Cortex of kidney (tissue), 1 donor: ENCODE measurements around the gene TTC1.
"Not testable (repeated sequence)": the region's sequence is repeated elsewhere in the genome, so short reads cannot be mapped to it uniquely, and the experiment has no call there.

Source experiments
- DNase-seq: peaks from one replicate; lab custom pipeline; 2025; lab: John Stamatoyannopoulos, UW

Gene TTC1, protein sequence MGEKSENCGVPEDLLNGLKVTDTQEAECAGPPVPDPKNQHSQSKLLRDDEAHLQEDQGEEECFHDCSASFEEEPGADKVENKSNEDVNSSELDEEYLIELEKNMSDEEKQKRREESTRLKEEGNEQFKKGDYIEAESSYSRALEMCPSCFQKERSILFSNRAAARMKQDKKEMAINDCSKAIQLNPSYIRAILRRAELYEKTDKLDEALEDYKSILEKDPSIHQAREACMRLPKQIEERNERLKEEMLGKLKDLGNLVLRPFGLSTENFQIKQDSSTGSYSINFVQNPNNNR

DNA sequence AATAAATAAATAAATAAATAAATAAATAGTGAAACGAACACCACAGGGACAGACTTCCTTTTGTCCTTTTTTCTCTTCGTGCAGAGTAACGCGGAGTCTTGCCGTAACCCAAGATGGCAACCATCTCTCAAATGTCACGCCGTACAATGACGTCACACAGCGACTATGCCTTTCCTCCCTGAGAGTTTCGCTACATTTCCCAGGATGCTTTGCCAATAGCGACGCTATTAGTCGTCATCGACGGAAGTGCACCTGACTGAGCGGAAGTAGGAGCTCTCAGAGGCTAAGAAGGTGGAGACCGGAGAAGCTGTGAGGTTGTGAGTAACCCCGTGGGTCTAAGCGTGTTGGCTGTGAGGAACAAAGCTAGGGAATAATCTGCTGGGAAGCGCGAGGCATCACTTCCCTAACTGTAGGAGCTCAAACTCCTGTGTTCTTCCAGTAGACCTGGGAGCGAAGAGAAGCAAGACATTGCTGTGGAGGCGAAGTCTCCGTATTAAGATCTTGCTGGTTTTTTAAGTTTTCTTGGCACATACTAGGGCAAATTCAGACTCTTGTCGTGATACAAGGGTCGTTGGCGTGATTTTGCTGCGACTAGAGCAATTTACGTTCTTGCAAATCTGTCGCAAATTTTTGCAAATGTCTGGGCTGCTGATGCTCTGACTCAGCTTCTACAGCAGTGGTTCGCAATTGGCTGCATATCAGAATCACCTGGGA is at the start of gene TTC1:
TTC1 (plus strand) TSS at position 263 of the 714 bp plus-strand sequence. CDS start 1,390 bp downstream, outside the sequence.
- DNase-seq: peak; percentile 7

DNA sequence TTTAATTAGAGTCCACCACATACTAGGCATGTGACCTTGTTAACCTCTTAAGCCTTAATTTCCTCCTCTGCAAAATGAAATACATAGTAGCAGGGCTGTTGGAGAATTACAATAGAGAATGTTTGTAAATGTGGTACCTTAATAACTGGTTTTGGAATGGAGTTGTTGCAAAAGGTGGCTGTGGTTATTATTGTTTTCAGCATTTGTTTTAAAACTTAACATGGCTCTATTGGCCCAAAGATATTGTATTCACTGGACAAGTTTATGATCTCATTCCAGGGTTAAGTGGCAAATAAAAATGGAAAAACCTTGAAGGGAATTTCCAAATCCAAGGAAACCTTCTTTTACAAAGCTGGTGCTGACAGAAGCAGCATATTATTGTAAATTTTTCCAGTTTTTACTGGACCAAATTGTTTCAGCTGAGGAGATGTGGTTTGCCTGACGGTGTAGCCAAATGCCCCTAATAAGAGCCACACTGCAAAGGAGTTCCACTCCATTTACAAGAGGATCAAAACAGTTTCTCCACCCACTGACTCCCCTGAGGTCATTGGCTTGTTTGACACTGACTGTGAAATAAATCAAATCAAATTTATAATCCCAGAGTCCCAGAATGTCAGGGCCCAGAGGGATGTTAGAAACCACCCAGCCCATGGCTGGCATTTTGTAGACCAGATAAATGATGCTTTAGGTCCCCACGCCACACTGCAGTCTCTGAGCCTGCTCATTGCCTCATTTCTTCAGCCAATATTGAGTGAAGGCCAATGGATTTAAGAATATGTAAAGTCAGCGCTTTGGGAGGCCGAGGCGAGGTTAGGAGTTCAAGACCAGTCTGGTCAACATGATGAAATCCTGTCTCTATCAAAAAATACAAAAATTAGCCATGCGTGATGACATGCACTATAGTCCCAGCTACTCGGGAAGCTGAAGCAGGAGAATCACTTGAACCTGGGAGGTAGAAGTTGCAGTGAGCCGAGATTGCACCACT is 47.5 kb upstream of the TTC1 start:
- no peak for DNase-seq

DNA sequence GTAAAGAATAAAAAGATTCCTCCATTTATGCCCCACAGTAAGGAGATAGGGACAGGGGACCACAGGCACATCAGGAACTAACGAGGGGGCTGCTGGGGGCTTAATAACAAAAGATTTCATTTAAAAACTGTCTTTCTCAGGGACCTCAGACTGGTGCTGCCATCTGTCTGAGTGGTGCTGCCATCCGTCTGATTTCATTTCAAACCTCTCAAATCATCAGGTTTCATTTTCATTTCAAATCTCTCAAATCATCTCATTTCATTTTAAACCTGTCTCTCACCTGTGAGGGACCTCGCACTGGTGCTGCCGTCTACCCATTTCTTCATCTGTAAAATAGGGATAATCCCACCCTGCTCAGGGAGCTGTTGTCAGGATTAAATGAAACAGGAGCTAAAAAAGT is 46.7 kb upstream of the TTC1 start:
- DNase-seq: no peak

DNA sequence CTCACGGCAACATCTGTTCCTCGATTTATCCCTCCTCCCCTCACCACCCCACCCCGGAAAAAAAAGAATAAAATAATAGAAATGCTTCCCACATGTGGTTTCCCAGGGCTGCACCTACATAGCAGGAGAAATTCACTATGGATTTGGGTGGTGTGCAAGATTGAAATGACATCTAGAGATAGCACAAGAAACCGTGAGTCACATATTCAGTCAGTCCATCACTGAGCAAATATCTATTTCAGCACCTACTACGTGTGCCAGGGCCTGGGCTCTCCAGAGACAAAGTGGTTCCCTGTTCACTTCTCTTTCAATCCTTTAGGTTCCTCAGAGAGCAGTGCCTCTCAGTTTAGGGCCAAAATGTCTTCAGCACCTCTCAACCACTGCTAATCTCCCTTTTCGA is 45.0 kb upstream of the TTC1 start:
- DNase-seq: no peak

DNA sequence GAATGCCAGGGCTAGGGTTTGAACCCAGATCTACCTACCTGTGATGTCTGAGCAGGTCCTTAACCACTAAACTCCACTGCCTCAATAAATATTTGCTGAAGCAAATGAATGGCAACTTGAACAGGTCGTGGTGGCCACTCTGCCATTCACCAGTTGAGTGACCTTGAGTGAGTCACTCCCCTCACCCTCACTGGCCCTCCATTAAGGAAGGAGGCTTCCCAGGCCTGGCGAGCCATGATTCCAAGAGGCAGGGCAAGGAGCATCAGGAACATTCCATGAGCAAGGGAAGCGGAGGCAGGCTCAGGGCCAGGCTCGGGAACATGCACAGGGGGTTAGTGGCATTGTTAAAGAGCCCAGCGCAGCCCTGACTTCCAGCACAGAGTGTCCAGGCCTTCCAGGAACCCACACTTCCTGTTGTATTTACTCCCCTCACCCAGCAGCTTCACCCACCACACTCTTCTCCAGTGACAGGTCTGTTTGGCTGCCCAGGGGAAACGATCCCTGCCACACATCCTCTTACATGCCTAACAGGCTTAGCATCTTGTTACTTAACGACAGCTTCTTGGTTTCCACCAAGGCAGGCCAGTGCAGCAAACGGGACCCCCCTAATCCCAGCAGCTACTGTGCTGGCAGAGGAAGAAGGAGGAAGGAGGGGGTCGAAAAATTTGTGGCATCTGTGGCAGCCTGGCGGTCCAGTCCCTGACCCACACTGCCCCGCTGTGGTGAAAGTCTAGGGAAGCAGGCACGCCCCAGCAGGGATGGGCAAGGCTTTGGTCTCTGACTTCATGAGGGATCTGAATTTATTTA is 43.7 kb upstream of the TTC1 start:
- no peak for DNase-seq

DNA sequence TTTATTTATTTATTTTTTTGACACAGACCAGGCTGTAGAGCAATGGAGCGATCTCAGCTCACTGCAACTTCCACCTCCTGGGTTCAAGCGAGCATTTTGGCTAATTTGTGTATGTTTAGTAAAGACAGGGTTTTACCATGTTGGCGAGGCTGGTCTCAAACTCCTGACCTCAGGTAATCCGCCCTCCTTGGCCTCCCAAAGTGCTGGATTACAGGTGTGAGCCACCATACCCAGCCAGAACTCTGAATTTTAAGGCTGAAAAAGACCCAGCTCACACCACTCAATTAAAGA is 43.2 kb upstream of the TTC1 start:
- DNase-seq: not testable (repeated sequence)

DNA sequence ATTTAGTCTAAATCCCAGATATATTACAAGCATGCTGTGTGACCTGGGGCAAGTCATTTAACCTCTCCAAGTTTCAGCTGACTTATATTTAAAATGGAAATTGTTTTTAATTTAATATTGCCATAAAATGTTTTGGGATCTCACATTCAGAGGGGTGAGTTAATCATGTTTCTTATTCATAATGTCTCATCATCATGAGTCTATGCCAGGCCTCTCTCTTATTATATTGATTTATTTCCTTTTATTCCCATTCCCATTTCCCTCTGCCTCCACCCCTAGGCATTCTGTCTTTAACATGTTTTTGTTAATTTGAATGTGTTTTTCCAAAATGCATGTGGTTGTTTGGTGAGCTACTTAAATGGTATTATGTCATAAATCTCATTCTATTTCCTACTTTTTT is 39.0 kb upstream of the TTC1 start:
- DNase-seq: no peak

DNA sequence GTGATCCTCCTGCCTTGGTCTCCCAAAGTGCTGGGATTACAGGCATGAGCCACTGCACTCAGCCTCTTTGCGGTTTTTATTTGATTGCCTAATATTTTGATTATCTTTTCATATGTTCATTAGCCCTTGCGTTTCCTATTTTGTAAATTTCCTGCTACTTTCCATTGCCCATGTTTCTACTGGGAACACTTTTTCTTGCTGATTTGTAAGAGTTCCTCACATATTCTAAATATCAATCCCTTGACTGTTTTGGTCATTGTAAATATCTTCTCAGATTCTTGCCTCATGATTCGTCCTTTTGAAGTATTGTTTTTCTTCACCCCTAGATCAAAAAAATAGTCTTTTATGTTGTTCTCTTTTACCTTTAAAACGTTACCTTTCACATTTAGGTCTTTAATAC is 37.9 kb upstream of the TTC1 start:
- DNase-seq: no peak

DNA sequence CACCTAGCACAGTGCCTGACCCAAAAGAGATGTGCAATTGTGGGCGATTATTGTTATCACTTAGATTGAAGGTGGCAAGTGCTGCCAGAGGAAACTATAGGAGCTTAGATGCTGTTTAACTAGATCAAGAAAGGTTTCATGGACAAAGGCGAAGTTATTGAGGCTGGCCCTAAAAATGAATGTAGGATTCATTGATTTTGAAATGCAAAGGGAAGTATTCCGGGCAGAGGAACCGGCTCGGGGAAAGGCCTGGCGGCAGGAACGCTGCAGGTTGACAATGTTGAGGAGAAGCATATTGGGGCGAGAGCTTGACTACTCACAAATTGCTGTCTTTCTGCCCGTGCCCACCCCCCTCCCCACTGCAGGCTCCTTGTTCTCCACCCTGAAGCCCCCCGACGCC is 37.4 kb upstream of the TTC1 start:
- DNase-seq: no peak

DNA sequence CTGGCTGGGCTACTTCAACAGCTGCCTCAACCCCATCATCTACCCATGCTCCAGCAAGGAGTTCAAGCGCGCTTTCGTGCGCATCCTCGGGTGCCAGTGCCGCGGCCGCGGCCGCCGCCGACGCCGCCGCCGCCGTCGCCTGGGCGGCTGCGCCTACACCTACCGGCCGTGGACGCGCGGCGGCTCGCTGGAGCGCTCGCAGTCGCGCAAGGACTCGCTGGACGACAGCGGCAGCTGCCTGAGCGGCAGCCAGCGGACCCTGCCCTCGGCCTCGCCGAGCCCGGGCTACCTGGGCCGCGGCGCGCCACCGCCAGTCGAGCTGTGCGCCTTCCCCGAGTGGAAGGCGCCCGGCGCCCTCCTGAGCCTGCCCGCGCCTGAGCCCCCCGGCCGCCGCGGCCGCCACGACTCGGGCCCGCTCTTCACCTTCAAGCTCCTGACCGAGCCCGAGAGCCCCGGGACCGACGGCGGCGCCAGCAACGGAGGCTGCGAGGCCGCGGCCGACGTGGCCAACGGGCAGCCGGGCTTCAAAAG is 36.9 kb upstream of the TTC1 start:
- no peak for DNase-seq

DNA sequence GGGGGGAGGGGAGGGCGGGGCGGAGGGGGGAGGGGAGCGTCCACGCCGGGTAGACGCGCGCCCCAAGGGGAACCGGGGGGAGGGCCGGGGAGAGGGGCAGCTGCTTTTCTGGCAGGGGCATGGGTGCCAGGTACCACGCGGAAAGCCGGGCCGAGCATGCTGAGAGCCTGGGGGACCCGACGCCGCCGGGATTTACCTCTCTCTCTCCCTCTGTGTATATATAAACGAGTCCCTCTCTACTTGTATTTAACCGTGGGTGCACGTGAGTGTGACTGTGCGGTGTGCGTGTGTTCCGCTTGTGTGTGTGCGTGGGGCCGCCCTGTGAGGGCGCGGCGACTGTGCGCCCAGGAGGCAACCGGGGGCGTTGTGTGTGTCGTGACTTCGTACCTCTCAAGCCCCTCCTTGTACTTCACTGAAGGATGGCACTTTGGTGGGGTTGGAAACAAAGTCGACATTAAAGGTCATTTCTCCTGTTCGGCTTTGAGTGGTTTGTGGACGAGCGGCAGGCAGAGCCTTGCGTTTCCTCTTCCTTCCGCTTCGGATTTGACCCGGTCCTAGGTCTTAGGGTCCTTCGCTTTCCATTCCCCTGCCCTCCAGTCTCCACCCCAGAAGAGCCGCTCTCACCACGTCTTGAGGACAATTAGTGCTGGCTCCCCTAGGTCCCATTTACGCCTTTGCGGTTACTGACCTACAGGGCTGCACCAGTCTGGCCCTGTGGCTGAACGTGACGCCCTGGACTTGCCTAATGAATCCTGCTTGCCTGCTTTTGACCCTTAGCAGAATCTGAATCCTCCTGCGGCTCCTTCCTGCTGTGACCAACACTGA is 36.2 kb upstream of the TTC1 start:
- no peak for DNase-seq

DNA sequence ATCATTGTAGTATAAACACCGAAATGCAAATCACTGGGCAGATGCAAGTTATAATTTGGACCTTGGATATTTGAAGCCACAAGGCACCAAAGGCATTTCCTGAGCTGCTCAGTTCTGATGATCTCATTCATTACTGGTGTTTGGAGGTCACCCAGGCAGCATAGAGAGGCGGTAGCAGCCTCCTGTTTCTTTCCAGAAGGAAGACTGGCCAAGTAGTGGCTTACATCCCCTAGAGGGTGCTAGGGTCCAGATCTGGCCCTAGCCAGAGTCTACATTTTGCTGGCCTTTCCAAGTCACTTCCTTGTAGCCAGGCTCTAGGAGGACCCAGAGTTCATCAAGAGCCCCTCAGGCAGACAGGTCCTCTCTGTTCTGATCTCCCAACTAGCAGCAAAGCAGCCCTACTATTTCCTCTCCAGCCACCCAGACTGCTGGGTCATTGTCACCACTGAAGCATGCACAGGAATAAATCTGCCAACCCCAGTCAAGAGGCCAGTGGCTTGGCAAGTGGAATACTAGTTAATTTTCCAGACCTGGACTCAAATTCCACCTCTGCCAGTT is 33.4 kb upstream of the TTC1 start:
- DNase-seq: no peak

DNA sequence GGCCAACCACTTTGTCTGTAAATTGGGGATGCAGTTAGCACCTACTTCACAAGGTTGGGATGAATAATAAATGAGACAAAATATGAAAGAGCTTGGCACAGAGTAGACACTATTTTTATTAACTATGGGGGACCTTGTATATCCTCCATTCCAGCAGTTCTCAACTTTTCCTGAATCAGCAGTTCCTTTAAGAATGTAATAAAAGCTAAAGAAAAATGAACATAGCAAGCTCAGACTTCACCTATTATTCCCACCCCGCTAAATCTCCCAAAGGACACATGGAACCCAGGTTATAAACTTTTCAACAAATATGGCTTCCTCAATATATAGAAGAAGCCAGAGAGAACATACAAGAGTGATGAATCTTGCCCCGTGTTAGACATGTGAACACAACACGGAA is 32.0 kb upstream of the TTC1 start:
- no peak for DNase-seq

DNA sequence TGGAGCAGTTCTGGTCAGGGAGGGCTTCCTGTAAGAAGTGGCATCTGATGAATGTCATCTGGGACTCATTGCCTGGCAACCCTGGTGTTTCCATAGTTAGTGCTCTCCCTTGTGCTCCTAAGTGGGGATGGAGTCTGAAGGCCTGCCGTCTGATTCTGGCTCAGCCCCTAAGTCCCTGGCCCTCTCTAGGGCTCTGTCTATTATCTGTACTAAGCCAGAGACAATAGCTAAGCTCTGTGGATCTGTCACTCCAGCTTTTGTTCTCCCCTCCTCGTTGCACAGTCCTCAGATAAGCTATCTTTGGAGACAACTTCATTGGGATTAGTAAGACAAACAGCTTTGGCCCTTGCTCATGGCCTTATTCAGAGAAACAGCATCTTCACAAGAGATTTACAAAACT is 30.6 kb upstream of the TTC1 start:
- DNase-seq: no peak

DNA sequence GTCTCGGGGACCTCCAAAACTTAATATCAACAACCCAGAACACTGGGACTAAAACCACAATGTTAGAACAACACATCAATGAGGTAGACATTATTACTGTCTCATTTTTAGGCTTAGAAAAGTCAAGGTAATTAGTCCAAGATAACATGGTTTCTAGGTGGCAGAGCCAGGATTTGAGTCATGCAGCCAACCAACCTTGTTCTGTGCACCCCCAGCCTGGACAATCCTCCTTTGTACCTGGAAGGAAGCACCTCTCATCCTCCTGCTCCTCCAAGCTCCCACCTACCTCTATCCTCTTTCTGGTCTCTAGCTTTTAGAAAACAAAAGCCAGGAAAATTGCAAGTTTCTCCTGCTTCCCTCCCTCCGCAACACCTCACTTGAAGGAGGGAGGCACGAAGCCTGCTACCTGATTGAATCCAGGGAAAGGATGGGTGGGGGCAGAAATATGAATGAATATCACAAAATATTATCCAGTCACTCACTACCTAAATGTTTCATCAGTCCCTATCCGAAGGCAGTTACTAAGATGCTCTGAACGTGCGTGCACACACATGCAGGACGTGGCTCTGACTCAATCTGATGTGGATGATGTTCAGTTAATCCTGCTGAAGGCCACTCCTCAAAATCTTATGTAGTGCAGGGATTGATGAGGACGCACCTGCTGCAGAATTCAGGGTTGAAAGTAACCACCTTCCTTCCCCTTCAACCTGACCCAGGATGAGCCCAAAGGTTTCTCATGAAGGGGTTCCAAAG is 26.3 kb upstream of the TTC1 start:
- no peak for DNase-seq

DNA sequence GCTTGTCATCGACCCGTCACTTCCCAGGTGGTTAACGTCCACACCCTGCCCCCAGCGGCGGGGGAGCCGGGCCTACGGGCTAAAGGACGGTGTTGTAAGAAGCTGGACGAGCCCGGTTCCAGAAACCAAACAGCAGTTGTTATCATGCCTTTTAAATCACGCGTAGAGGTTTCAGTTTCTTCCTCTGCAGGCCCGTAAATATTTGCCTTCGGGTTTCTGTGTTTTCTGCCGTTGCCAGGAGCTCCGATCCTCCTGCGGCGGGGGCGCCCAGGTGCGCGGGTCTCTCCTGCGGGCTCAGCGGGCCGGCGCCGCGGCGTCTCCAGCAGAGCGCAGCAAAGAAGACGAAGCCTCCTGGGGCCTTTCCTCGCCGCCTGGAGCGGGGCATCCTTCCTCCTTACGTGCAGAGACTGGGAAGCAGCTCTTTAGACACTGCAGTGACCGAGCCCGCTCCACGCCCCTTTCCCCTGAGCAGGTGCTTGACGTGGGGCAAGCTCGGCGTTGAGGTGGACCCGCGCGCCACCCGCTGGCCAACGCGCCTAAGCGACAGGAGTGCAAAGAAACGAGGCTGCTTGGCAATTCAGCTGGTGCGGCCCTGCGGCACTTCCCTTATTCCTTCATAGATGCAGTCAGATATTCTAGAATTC is 21.8 kb upstream of the TTC1 start:
- no peak for DNase-seq

DNA sequence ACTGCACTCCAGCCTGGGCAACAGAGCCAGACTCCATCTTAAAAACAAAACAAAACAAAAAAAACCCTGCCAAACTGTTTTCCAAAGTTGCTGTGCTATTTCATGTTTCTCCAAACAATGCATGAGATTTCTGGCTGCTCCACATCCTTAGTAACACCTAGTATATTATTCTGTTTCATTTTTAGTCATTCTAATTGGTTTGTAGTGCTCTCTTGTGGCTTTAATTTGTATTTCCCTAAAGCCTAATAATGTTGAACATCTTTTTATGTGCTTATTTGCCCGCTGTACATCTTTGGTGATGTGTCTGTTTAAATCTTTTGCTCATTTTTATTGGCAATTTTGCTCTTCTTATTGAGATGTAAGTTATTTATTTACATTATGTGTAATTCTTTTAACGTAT is 18.4 kb upstream of the TTC1 start:
- DNase-seq: no peak

DNA sequence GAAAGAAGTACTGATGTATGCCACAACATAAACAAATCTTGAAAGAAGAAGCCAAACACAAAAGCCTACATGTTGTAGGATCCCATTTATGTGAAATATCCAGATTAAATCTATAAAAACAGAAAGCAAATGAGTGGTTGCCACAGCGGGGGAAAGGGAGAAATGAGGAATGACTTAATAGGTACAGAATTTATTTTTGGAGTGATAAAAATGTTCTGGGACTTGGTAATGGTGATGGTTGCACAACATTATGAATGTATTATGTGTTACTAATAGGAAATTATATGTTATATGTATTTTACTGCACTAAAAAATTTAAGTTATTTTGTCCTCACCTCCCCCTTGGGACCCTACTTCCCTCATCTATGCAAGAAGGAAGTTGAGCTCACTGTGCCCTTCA is 16.4 kb upstream of the TTC1 start:
- DNase-seq: no peak

DNA sequence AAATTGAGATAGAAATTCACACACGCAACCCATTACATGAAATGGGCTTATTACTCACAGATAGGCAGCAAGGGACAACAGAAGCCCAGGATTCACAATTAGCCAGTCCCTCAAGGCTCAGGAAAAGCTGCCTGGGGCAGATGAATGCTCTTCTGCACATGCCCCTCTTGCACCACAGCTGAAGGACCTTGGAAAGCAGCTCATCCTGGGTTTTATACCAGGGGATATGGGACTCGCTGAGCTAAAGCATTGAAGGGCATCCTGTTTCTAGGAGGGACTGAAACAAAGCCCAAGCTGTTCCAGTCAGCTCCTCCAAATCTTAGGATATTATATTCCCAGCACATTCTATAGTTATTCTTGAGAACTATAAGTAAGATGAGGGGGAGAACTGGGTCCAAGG is 15.7 kb upstream of the TTC1 start:
- DNase-seq: no peak
